HG03135 (cell line): ENCODE data around the gene PPHLN1.
A peak's percentile ranks its signal among the peaks of the same experiment; 100 is the strongest.
"Not testable (repeated sequence)": the region's sequence is repeated elsewhere in the genome, so short reads cannot be mapped to it uniquely, and the experiment has no call there.

ENCODE experiments used
- ATAC-seq: cut with Tn5 transposase; IDR thresholded peaks from one replicate; pipeline ENCODE4 v1.9.1; 2021; ENCODE audit warnings: mild to moderate bottlenecking, moderate library complexity; ENCODE audit not compliant: unreplicated experiment

PPHLN1 gene

GRCh38 chr12:42364692-42365091 is 38.7 kb downstream of the PPHLN1 start:
- no peak for ATAC-seq

GRCh38 chr12:42365486-42365885 is 39.5 kb downstream of the PPHLN1 start:
- no peak for ATAC-seq

- ATAC-seq = no peak
Measured at GRCh38 chr12:42370013-42370412, 44.0 kb downstream of the PPHLN1 start.

- peak; percentile 86 for ATAC-seq
Measured at GRCh38 chr12:42372154-42372791, 46.3 kb downstream of the PPHLN1 start.

- ATAC-seq = no peak
Measured at GRCh38 chr12:42373669-42374068, 47.7 kb downstream of the PPHLN1 start.

GRCh38 chr12:42380733-42381132 is 54.8 kb downstream of the PPHLN1 start:
- ATAC-seq = no peak

DNA sequence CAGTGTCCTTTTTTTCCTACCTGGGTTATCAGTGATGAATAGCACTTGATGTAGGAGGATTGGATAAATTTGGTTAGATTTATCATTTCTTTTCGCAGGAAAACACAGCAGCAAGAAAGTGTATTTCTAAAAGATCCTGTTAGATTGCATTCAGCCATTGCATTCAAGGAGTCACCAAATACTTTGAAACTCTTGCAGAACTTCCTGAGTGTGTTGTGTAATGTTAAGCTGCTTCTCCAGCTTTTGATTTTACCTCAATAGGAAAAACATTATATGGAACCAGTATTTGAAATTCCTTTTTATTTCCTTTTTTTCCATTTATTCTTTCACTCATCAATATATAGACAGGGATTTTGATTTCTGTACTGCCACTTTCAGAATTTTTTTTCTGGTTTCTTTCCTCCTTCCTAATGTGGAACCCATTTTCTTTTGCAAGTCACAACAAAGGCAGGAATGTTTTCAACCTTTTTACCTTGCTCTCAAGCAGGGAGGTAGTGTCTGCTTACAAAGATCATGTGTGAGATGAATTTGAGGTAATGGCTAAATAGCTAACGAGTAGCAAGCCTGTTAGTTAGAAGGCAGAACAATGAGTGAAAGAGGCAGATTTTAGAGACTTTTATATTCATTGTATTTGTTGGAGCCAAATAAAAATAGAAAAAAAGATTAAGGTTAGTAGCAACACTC is 56.2 kb downstream of the PPHLN1 start:
- ATAC-seq = no peak

DNA sequence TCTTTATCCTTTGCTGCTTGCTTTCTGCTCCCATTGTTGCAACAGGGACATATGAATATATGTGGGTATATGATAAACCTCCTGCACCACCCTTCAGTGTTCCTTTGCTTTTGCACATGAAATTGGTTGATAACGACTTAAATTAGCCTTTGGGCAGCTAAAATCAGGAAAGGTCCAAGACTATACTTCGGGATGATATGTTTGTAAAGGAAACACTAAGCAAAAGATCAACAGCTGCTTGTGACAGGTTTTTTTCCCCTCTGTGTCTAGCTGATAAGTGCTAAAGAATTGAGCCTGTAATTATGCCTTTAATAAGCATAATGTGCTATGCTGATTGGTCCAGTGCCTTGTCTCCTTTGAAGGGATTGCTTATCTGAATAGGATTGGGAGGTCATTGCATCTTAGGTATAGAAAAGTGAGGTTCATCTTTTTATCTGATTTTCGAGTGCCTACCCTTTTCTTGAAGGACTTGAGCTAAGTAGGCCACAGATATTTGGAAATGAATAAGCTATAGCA is 59.4 kb downstream of the PPHLN1 start:
- ATAC-seq = no peak

DNA sequence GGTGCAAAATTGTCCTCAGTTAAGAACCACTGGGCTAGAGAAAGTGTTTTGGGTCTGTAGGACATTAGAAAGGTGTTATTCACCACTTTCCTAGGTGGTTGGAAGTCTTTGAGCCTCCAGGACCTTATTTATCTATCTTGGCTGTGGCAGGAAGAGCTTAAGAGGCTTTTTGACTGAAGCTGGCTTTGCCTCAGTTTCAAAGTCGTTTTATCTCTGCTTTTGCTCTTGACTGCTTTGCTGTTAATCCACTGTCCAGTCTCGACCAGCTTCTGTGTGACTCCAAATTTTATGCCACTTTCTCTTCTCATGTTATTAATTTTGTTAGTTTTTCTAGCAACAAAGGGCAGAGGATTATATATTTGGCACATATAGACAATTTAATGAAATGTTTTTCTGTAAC is 60.3 kb downstream of the PPHLN1 start:
- no peak for ATAC-seq

GRCh38 chr12:42388086-42388485 is 62.1 kb downstream of the PPHLN1 start:
- ATAC-seq = not testable (repeated sequence)

DNA sequence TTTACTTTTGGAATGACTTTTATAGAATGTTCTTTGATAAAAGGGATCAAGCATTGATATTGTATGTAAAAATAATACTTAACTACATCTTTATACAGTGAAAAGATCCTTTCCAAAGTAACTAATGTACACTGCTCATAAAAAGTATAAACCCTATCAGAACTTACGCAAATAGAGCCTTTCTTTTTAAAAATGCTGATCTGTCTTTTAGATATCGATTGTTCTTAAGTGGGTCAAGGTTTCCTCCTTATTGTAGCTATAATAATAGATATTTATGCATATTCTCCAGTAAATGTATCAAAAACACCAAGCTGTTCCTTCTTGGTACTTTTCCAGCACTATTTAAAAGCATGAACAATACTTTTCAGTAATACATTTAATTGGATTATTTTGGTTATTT is 68.5 kb downstream of the PPHLN1 start:
- ATAC-seq = no peak

DNA sequence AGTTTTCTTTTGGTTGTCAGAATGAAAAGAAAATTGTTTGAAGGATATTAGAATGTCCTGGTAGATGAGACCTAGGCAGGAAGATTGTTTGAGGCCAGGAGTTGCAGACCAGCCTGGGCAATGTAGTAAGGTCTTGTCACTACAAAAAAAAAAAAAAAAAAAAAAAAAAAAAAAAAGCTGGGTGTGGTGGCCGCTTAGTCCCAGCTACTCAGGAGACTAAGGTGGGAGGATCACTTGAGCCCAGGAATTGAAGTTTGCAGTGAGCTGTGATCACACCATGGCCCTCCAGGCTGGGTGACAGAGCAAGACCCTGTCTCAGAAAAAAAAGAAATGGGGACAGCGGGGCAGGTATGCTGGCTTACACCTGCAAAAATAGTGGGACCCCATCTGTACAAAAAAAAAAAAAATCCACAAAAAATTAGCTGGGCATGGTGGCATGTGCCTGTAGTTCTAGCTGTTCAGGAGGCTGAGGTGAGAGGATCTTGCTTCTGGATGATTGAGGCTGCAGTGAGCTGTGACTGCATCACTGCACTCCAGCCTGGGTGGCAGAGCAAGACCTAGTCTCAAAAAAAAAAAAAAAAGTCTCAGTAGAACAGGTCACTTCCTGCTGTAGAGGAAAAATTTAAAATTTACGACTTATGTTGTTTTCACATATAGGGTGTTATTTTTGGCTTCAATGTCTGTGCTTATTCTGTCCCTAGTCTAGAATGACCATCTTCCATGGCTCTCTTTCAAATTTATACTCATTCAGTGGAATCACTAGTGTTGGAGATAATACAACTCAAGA is 70.7 kb downstream of the PPHLN1 start:
- peak; percentile 66 for ATAC-seq

- no peak for ATAC-seq
Measured at GRCh38 chr12:42402821-42403411, 76.9 kb downstream of the PPHLN1 start.

DNA sequence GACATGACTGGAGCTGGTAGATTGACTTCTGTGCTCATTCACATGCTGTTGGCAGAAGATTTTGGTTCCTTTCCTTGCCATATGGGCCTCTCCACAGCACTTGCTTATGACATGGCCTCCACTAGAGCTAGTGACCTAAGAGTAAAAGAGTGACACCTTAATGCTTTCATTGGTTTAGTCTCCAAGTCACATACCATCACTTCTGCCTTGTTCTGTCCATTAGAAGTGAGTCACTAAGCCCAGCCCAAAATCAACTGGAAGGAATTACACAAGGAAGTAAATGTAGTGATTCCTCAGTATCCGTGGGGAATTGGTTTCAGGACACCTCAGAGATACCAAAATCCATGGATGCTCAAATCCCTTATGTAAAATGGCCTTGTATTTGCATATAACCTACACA is 81.3 kb downstream of the PPHLN1 start:
- no peak for ATAC-seq

- no peak for ATAC-seq
Measured at GRCh38 chr12:42409471-42409870, 83.5 kb downstream of the PPHLN1 start.

DNA sequence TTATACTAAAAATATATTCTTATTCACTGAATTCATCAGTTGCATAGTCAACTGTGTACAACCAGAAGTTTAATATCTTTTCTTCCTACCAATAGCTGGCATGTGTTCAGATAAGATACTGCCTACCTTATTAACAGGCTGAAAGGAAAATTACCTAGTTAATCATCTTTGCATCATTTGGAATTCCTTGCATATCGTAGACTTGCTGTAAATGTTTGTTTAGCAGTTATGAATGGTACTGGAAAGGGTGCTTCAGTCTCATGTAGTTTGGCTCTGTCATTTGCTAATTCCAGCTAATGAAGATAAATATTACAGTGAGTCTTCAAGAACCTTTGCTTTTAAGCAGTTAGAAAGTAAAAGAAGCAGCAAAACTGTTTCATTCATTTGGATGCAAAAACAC is 84.4 kb downstream of the PPHLN1 start:
- ATAC-seq = no peak

DNA sequence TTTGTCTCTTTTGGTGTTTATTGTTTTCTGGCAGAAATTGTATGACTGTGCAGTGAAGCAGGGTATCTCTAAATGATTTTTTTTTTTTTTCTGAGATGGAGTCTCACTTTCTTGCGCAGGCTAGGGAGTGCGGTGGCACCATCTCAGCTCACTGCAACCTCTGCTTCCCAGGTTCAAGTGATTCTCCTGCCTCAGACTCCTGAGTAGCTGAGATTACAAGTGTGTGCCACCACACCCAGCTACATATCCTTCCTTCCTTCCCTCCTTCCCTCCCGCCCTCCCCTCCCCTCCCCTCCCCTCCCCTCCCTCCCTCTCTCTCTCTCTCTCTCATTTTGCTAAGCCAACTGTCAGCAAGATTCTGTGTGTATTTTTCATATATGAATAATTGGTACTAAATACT is 94.4 kb downstream of the PPHLN1 start:
- ATAC-seq = no peak

GRCh38 chr12:42421844-42422779 is 96.1 kb downstream of the PPHLN1 start:
- peak; percentile 96 for ATAC-seq

DNA sequence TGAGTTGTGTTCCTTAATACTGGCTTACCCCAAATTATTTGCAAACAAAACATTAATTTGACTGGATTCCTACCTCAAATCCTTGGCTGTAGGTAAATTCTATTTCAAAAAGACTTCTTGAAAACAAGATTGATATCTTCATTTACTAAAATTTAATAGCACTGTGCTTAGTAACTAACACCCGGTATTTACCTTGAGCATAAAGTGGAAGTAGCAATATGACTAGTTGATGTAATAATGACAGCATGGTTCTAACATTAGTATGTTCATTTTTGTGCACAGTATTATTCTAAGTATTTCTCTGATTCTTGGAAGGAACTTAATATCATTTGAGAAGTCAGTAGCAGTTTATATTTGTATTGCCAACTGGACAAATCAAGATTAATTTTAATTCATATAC is 96.8 kb downstream of the PPHLN1 start:
- ATAC-seq = no peak

DNA sequence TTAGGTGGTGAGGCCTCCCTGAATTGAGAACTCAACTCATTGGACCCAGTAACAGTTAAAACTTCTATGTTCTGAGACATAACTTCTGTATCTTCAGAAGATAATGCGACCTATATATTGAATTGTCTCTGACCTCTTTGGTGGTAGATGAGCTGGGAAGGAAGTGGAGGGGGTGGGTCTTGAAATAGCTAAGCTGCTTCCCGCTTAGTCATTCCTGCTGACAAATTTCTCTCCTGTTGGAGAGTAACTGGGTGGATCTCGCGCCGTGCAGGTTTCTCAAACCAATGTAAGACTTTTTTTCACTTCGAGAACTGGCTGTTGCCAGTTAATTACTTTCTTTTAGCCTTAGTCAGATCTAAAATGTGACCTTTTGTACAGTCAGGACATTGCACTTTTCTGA is 100.8 kb downstream of the PPHLN1 start:
- ATAC-seq = no peak
